CD4-positive, alpha-beta T cell treated with Interleukin-1 beta for 1 hour (primary cell): ENCODE results near the gene NOP53.
A peak's percentile ranks its signal among the peaks of the same experiment; 100 is the strongest.
"Not testable (repeated sequence)": the region's sequence is repeated elsewhere in the genome, so short reads cannot be mapped to it uniquely, and the experiment has no call there.

Source experiments
- DNase-seq, 2 donors: peaks; one replicate each; pipeline ENCODE4 v3.0.0-alpha.2; 2020 to 2022

NOP53 gene

GRCh38 chr19:47778049-47778953 is 33.0 kb downstream of the NOP53 start, which contains the start of gene SELENOW:
TSS of gene SELENOW (plus strand) at chr19:47778703. CDS start at chr19:47778786, 83 bp downstream.
- DNase-seq: peak; percentile 79 to 84

GRCh38 chr19:47778954-47779351 is 33.6 kb downstream of the NOP53 start:
- DNase-seq: no peak

GRCh38 chr19:47779524-47780214 is 34.3 kb downstream of the NOP53 start:
- DNase-seq: no peak

GRCh38 chr19:47780215-47780551 is 34.8 kb downstream of the NOP53 start:
- DNase-seq: no peak

- DNase-seq: no peak
Measured at GRCh38 chr19:47781590-47782262, 36.4 kb downstream of the NOP53 start.

- DNase-seq: no peak
Measured at GRCh38 chr19:47786566-47786965, 41.2 kb downstream of the NOP53 start.

- not testable (repeated sequence) for DNase-seq
Measured at GRCh38 chr19:47787307-47787706, 42.0 kb downstream of the NOP53 start.

GRCh38 chr19:47789811-47790210 is 44.5 kb downstream of the NOP53 start:
- DNase-seq: not testable (repeated sequence)

- peak; percentile 72 to 78 for DNase-seq
Measured at GRCh38 chr19:47790398-47790814, 45.1 kb downstream of the NOP53 start.

GRCh38 chr19:47792616-47793015 is 47.3 kb downstream of the NOP53 start:
- DNase-seq: no peak

GRCh38 chr19:47794526-47794925 is 49.2 kb downstream of the NOP53 start:
- DNase-seq: no peak

- DNase-seq: no peak
Measured at GRCh38 chr19:47796785-47797184, 51.4 kb downstream of the NOP53 start.

GRCh38 chr19:47797996-47798903 is 52.9 kb downstream of the NOP53 start:
- no peak for DNase-seq

GRCh38 chr19:47798904-47799266 is 53.5 kb downstream of the NOP53 start:
- no peak for DNase-seq

GRCh38 chr19:47801270-47801669 is 55.9 kb downstream of the NOP53 start:
- DNase-seq: no peak

GRCh38 chr19:47802521-47803043 is 57.2 kb downstream of the NOP53 start:
- no peak for DNase-seq

GRCh38 chr19:47803148-47803547 is 57.8 kb downstream of the NOP53 start:
- DNase-seq: not testable (repeated sequence)

- not testable (repeated sequence) for DNase-seq
Measured at GRCh38 chr19:47803671-47804070, 58.3 kb downstream of the NOP53 start.

- DNase-seq: not testable (repeated sequence)
Measured at GRCh38 chr19:47804451-47804850, 59.1 kb downstream of the NOP53 start, which contains the start of gene TPRX1. TSS of gene TPRX1 (minus strand) at chr19:47804551. CDS start at chr19:47804539, 12 bp downstream.

- no peak for DNase-seq
Measured at GRCh38 chr19:47805313-47805712, 60.0 kb downstream of the NOP53 start.

- no peak for DNase-seq
Measured at GRCh38 chr19:47806435-47806834, 61.1 kb downstream of the NOP53 start.
